HEK293 (cell line): ENCODE data around the gene GLT8D2.

ENCODE experiments used
- ATF2 ChIP-seq: fragments of 450-650 bp; formaldehyde crosslinking; IDR thresholded peaks from 2 replicates; pipeline ENCODE4 v1.5.1; 2016; ENCODE audit warnings: missing biosample characterization, missing genetic modification characterization, low read depth
- CTCF ChIP-seq: fragments of 450-650 bp; formaldehyde crosslinking; IDR thresholded peaks from 2 replicates; pipeline ENCODE4 v1.5.1; 2016; ENCODE audit warnings: missing biosample characterization, missing genetic modification characterization
- ZNF274 ChIP-seq, 2 experiments: fragments of 200-500 bp in 1 of 2; fragments of 450-650 bp in 1 of 2; sonication (Bioruptor generic) in 1 of 2; formaldehyde crosslinking in 1 of 2; IDR thresholded peaks; 2 replicates each; pipeline versions ENCODE4 v1.5.1 to v1.6.1; 2014 to 2016; ENCODE audit warnings: borderline replicate concordance in 1 of 2, inconsistent platforms in 1 of 2, low read length in 1 of 2, missing biosample characterization in 1 of 2, missing genetic modification characterization in 1 of 2
- ZNF768 ChIP-seq: fragments of 450-650 bp; formaldehyde crosslinking; IDR thresholded peaks from 2 replicates; pipeline ENCODE4 v1.5.1; 2018; ENCODE audit warnings: missing biosample characterization, mild to moderate bottlenecking, missing genetic modification characterization
- ZNF776 ChIP-seq: fragments of 450-650 bp; formaldehyde crosslinking; IDR thresholded peaks from 2 replicates; pipeline ENCODE4 v1.5.0; 2017; ENCODE audit warnings: missing biosample characterization, missing genetic modification characterization, borderline replicate concordance
- TF ChIP-seq, protein P1 (sequence below): fragments of 450-650 bp; formaldehyde crosslinking; IDR thresholded peaks from 2 replicates; pipeline ENCODE4 v1.5.1; 2017; ENCODE audit warnings: missing biosample characterization, missing genetic modification characterization

DNA sequence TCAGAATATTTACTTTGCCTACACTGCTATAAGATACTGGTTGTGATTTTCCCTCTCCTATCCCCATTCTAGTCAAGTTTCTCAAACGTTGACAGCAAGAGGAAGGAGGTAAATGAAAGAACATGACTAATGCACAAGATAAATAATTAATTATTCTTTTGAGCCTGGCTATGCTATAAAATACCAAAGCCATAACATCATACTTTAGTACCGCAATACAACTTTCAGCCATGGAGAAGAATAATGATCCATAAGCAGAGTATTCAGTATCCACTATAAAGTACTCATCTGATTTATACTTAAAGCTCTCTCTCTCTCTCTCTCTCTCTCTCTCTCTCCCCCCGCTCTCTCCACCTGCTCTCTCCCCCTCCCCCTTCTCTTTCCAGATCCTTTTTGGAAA is 43.1 kb downstream of the GLT8D2 start:
- no peak for TF ChIP-seq CTCF (tag by site-specific recombination)
- TF ChIP-seq ATF2 (tag by site-specific recombination) = no peak
- no peak for TF ChIP-seq ZNF768
- no peak for TF ChIP-seq ZNF776
- TF ChIP-seq, protein P1, sequence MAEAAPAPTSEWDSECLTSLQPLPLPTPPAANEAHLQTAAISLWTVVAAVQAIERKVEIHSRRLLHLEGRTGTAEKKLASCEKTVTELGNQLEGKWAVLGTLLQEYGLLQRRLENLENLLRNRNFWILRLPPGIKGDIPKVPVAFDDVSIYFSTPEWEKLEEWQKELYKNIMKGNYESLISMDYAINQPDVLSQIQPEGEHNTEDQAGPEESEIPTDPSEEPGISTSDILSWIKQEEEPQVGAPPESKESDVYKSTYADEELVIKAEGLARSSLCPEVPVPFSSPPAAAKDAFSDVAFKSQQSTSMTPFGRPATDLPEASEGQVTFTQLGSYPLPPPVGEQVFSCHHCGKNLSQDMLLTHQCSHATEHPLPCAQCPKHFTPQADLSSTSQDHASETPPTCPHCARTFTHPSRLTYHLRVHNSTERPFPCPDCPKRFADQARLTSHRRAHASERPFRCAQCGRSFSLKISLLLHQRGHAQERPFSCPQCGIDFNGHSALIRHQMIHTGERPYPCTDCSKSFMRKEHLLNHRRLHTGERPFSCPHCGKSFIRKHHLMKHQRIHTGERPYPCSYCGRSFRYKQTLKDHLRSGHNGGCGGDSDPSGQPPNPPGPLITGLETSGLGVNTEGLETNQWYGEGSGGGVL (tag by site-specific recombination) = peak; percentile 48; the same call in 1 of the 2 replicates
- TF ChIP-seq ZNF274 (IDR thresholded peaks at IDR 0.05; ENCODE audit: low read length) = no peak
- no peak for TF ChIP-seq ZNF274 (tag by site-specific recombination; IDR thresholded peaks at IDR 0.05; ENCODE audit: borderline replicate concordance)
